ENCODE results near the gene RBM19. TPM values are rescaled to one million over a fixed set of nuclear protein-coding genes. Genes with fewer than 3 reads are reported as not detected.

RBM19 gene
- total and polyA plus RNA-seq, 12 donors: 13.3 to 26.6 (median 16.2) TPM

DNA sequence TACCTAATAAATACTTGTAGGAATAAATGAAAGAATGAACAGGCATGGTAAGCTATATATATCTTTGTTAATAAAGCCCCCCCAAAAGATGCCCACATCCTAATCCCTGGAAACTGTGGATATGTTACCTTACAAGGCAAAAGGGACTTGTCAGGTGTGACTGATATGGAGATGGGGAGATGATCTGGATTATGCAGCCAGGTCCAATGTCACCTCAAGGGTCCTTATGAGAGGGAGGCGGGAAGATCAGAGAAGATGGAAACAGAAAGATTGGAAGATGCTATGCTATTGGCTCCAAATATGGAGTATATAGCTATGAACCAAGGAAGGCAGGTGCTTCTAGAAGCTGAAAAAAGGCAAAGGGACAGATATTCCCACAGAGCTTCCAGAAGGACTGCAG lies 3.4 kb downstream of the RBM19 start:
- Histone ChIP-seq H3K36me3 (peaks cover 0 to 66% (median 35%) of the 10 kb centered on the region in 9 donors), H3K4me1 (peaks cover 5 to 24% (median 13%) of the 10 kb centered on the region in 9 donors), H3K9me3 (no peaks in the 10 kb centered on the region), H3K27ac (no peak overlapping the region), H3K27me3 (no peaks in the 10 kb centered on the region), H3K4me3 (no peak overlapping the region)
- intact Hi-C loops (cut with DNase I): loop anchor here in 1 of 10 donors (10.0 kb wide), 1 partner anchor 748 kb away; no protein-coding TSS in a partner anchor
- TF ChIP-seq, protein P1, sequence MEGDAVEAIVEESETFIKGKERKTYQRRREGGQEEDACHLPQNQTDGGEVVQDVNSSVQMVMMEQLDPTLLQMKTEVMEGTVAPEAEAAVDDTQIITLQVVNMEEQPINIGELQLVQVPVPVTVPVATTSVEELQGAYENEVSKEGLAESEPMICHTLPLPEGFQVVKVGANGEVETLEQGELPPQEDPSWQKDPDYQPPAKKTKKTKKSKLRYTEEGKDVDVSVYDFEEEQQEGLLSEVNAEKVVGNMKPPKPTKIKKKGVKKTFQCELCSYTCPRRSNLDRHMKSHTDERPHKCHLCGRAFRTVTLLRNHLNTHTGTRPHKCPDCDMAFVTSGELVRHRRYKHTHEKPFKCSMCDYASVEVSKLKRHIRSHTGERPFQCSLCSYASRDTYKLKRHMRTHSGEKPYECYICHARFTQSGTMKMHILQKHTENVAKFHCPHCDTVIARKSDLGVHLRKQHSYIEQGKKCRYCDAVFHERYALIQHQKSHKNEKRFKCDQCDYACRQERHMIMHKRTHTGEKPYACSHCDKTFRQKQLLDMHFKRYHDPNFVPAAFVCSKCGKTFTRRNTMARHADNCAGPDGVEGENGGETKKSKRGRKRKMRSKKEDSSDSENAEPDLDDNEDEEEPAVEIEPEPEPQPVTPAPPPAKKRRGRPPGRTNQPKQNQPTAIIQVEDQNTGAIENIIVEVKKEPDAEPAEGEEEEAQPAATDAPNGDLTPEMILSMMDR (IDR thresholded peaks at IDR 0.05): no peak
- DNase-seq: no peak
- ATAC-seq: no peak
- 91 to 96% methylated on average over 1 of the region's 1 CpG for WGBS, 2 donors

DNA sequence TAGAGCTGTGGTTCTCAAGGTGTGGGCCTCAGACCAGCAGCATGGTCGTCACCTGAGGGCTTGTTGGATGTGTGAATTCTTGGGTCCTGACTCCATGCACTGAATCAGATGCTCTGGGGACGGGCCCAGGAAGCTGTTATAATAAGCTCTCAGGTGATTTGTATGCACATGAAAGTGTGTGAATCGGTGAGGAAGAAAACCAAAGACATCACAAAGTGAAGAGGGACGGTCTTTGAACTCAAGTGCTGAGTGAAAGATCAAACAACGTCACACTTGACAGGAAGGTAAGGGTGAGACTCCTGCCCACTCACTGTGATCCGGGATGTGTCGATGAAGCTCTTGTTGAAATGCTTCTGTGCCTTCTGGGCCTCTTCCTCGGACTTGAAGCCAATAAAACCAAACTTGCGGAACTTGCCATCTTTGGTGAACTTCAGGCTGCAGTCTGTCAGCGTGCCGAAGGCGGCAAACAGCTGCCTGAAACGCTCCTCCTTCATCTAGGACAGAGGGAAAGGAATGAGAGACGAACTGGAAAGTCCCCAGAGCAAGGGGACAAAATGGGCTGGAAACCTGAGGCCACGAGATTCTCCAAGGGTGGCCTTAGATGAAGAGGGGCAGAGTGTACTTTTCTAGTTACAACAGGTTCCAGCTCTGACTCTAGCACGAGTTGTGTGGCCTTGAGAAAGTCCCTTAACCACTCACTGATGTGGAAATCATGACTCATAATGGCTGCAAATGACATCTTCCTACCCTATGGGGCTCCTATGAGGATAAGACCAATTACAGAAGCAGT lies 4.0 kb downstream of the RBM19 start:
- no peaks in the 10 kb centered on the region for H3K9me3 ChIP-seq
- H3K4me3 ChIP-seq: no peak overlapping the region
- peaks cover 0 to 72% (median 41%) of the 10 kb centered on the region in 9 donors for H3K36me3 ChIP-seq
- peaks cover 4 to 24% (median 7%) of the 10 kb centered on the region in 9 donors for H3K4me1 ChIP-seq
- 86 to 88% methylated on average over 16 of the region's 16 CpGs for WGBS, 2 donors
- TF ChIP-seq, protein P1 (IDR thresholded peaks at IDR 0.05): no peak
- H3K27ac ChIP-seq: no peak overlapping the region
- intact Hi-C loops (cut with DNase I): loop anchor here in 1 of 10 donors (10.0 kb wide), 1 partner anchor 747 kb away; no protein-coding TSS in a partner anchor
- ATAC-seq (no peak), DNase-seq (no peak)
- H3K27me3 ChIP-seq: no peaks in the 10 kb centered on the region

DNA sequence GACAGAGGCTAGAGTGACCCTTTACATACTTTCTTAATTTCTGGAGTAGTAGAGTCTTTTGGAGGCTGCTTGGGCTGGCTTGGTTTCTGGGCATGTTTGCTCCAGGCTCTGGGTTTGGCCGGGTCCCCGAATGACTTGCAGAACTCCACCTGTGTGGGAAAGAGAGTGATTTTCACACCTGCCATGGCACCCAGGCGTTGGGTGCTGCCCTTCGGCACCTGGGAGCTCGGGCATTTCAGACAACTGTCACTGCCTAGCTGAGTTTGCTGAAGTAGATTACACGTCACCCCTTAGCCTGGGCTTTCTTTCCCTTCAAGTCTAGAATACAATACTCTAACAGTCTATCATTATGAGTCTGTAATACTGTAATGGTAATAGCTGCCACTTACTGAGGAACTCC lies 6.1 kb downstream of the RBM19 start:
- intact Hi-C loops (cut with DNase I): loop anchor here in 1 of 10 donors (10.0 kb wide), 1 partner anchor 745 kb away; no protein-coding TSS in a partner anchor
- Histone ChIP-seq H3K9me3 (no peaks in the 10 kb centered on the region), H3K4me3 (no peak overlapping the region), H3K27ac (no peak overlapping the region), H3K36me3 (peaks cover 0 to 93% (median 60%) of the 10 kb centered on the region in 9 donors), H3K4me1 (peaks cover 0 to 7% (median under 1%) of the 10 kb centered on the region in 9 donors), H3K27me3 (no peaks in the 10 kb centered on the region)
- no peak for ATAC-seq
- TF ChIP-seq, protein P1 (IDR thresholded peaks at IDR 0.05): no peak
- 97 to 98% methylated on average over 6 of the region's 6 CpGs for WGBS, 2 donors
- DNase-seq: no peak

DNA sequence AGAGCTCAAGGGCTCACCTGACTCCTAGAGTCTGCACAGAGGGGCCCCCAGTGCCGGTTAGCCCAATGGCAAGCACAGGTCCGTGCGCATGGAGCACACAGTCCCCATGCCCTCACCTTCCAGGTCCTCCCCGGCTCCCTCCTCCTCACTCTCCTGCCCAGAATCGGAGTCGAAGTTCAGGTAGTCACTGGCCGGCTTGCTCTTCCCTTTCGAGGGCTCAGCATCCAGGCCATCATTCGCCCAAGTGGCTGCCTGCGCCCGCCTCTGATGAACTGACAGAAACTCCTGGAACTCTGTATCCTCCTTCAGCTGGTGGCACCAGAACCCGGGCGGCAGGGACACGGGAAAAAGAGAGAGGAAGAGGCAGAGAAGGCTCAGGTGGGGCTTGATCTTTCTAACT lies 7.0 kb downstream of the RBM19 start:
- DNase-seq (no peak), ATAC-seq (no peak)
- WGBS, 2 donors: 96 to 97% methylated on average over 14 of the region's 14 CpGs
- Histone ChIP-seq H3K36me3 (peaks cover 0 to 97% (median 65%) of the 10 kb centered on the region in 9 donors), H3K9me3 (no peaks in the 10 kb centered on the region), H3K4me3 (no peak overlapping the region), H3K27ac (no peak overlapping the region), H3K4me1 (no peaks in the 10 kb centered on the region), H3K27me3 (no peaks in the 10 kb centered on the region)
- intact Hi-C loops (cut with DNase I): no loop called here
- TF ChIP-seq, protein P1 (IDR thresholded peaks at IDR 0.05): no peak

Measured in heart right ventricle (tissue), 16 donors.